B cell (primary cell): ENCODE data around the gene PRICKLE2. TPM values are rescaled to one million over a fixed set of nuclear protein-coding genes. Genes with fewer than 3 reads are reported as not detected.

Experiments used
- ATAC-seq: fragments of 200-7000 bp; cut with Tn5 transposase; one replicate; pipeline ENCODE4 v1.10.0; 2021; ENCODE audit warnings: low read depth, mild to moderate bottlenecking, moderate number of reproducible peaks, moderate library complexity
- CTCF ChIA-PET: fragments of 350-600 bp; sonication (Branson Sonifier 250); formaldehyde crosslinking; loops from one replicate; lab custom pipeline; 2021; ENCODE audit warnings: antibody characterized with exemption, inconsistent platforms; lab: Charles Lee
- POLR2A ChIA-PET: fragments of 350-600 bp; sonication (Branson Sonifier 250); formaldehyde crosslinking; loops from one replicate; lab custom pipeline; 2021; ENCODE audit warnings: antibody characterized with exemption; lab: Charles Lee
- DNase-seq: peaks from one replicate; pipeline ENCODE4 v3.0.0; 2013
- H2AFZ ChIP-seq: 2 replicates; pipeline ENCODE4 v1.6.1; 2012; ENCODE audit warnings: mild to moderate bottlenecking, low read depth, low read length; ENCODE audit not compliant: insufficient read depth, poor library complexity, severe bottlenecking
- H3K27ac ChIP-seq, 2 donors: 1 replicate in 1 of 2; 2 replicates in 1 of 2; pipeline ENCODE4 v1.5.1; 2012 to 2013; ENCODE audit warnings: low read length in 2 of 2, mild to moderate bottlenecking in 2 of 2, moderate library complexity in 1 of 2
- H3K27me3 ChIP-seq, 4 experiments: fragments of 200-600 bp in 1 of 4; sonication (generic) in 1 of 4; replicated peaks in 1 of 4; 1 replicate in 2 of 4; 2 replicates in 2 of 4; pipeline versions ENCODE4 v1.6.1 to v1.7.0; 2013 to 2016; ENCODE audit warnings: low read length in 3 of 4, mild to moderate bottlenecking in 2 of 4, mixed read lengths in 1 of 4, moderate library complexity in 1 of 4; ENCODE audit not compliant: insufficient read depth in 4 of 4, control insufficient read depth in 3 of 4; ENCODE audit errors: control extremely low read depth in 1 of 4
- H3K36me3 ChIP-seq, 2 experiments: replicated peaks in 1 of 2; 1 replicate in 1 of 2; 2 replicates in 1 of 2; pipeline versions ENCODE4 v1.6.1 to v1.7.1; 2013; ENCODE audit warnings: low read length in 1 of 2; ENCODE audit not compliant: insufficient read depth in 2 of 2, control insufficient read depth in 1 of 2; ENCODE audit errors: control extremely low read depth in 1 of 2, extremely low read depth in 1 of 2
- H3K4me1 ChIP-seq, 2 donors: fragments of 200-600 bp in 1 of 2; sonication (generic) in 1 of 2; 1 replicate in 1 of 2; 2 replicates in 1 of 2; pipeline versions ENCODE4 v1.5.1 to v1.6.1; 2013 to 2017; ENCODE audit warnings: low read length in 2 of 2; ENCODE audit not compliant: control insufficient read depth in 2 of 2, insufficient read depth in 2 of 2
- H3K4me2 ChIP-seq: replicated peaks from 2 replicates; pipeline ENCODE3; 2012; ENCODE audit warnings: mild to moderate bottlenecking, low read depth, low read length; ENCODE audit not compliant: poor library complexity, severe bottlenecking
- H3K4me3 ChIP-seq, 5 experiments: fragments of 200-600 bp in 1 of 5; sonication (generic) in 1 of 5; 1 replicate in 3 of 5; 2 replicates in 2 of 5; pipeline versions ENCODE4 v1.5.1 to v1.7.0; 2011 to 2016; ENCODE audit warnings: low read length in 4 of 5, mild to moderate bottlenecking in 4 of 5, low read depth in 2 of 5, control low read depth in 1 of 5, moderate library complexity in 1 of 5; ENCODE audit not compliant: insufficient read depth in 1 of 5; ENCODE audit errors: control extremely low read depth in 1 of 5, extremely low read depth in 1 of 5
- H3K79me2 ChIP-seq: fragments of 200-600 bp; sonication (generic); one replicate; pipeline ENCODE4 v1.6.0; 2016; ENCODE audit warnings: low read length; ENCODE audit not compliant: control insufficient read depth, insufficient read depth
- H3K9ac ChIP-seq: fragments of 200-600 bp; sonication (generic); 2 replicates; pipeline ENCODE4 v1.6.1; 2017; ENCODE audit warnings: mild to moderate bottlenecking, low read length, moderate library complexity
- H3K9me3 ChIP-seq, 3 donors: one replicate each; pipeline versions ENCODE4 v1.6.1 to v1.7.1; 2013; ENCODE audit warnings: low read length in 2 of 3; ENCODE audit not compliant: control insufficient read depth in 2 of 3, insufficient read depth in 1 of 3; ENCODE audit errors: control extremely low read depth in 1 of 3
- H4K20me1 ChIP-seq: 2 replicates; pipeline ENCODE4 v1.6.0; 2012; ENCODE audit warnings: mild to moderate bottlenecking, low read length; ENCODE audit not compliant: insufficient read depth, control insufficient read depth, poor library complexity, severe bottlenecking
- H3K27ac Mint-ChIP-seq: one replicate; pipeline ENCODE4 v1.8.0; 2021; ENCODE audit warnings: mixed read lengths
- H3K27me3 Mint-ChIP-seq: one replicate; pipeline ENCODE4 v1.8.0; 2021; ENCODE audit warnings: mixed read lengths
- H3K4me1 Mint-ChIP-seq: one replicate; pipeline ENCODE4 v1.8.0; 2021; ENCODE audit warnings: mixed read lengths
- H3K4me3 Mint-ChIP-seq: one replicate; pipeline ENCODE4 v1.8.0; 2021; ENCODE audit warnings: mixed read lengths
- H3K9me3 Mint-ChIP-seq: one replicate; pipeline ENCODE4 v1.8.0; 2022; ENCODE audit warnings: mixed read lengths; ENCODE audit not compliant: insufficient read depth
- CTCF ChIP-seq: fragments of 200-600 bp; IDR thresholded peaks from one replicate; pipeline ENCODE4 v1.8.0; 2022; ENCODE audit warnings: antibody characterized with exemption, mild to moderate bottlenecking
- EZH2 ChIP-seq: IDR thresholded peaks from 2 replicates; pipeline ENCODE4 v1.6.1; 2012; ENCODE audit warnings: borderline replicate concordance, low read depth, mild to moderate bottlenecking, moderate library complexity, low read length; ENCODE audit not compliant: insufficient read depth, poor library complexity, severe bottlenecking
- WGBS: methylation state at CpG from one replicate; pipeline ENCODE4 v1.1.5; 2013; ENCODE audit warnings: missing lambda C conversion rate; ENCODE audit not compliant: insufficient coverage; 5-methylcytosine and 5-hydroxymethylcytosine counted together
- intact Hi-C: fragments of 100-400 bp; cut with micrococcal nuclease; formaldehyde crosslinking; loops from one replicate; pipeline ENCODE4 v1.10.0; 2022
- polyA plus RNA-seq: library from polyadenylated mRNA; depleted of rRNA; stranded (reverse); fragments of >200 nt; gene quantifications from 2 replicates; pipeline ENCODE4 v1.2.3, GENCODE V29; 2012
- total RNA-seq, 2 donors: library from RNA; stranded (reverse); fragments of 120-200 nt in 1 of 2; gene quantifications; 1 replicate in 1 of 2; 2 replicates in 1 of 2; pipeline versions ENCODE4 v1.2.3 to v1.2.4, GENCODE V29; 2013 to 2022

The PRICKLE2 gene
- total and polyA plus RNA-seq, 2 donors (not counting 1 experiment from before 2014, with no cell fraction given): 0.30 to 1.4 TPM

DNA sequence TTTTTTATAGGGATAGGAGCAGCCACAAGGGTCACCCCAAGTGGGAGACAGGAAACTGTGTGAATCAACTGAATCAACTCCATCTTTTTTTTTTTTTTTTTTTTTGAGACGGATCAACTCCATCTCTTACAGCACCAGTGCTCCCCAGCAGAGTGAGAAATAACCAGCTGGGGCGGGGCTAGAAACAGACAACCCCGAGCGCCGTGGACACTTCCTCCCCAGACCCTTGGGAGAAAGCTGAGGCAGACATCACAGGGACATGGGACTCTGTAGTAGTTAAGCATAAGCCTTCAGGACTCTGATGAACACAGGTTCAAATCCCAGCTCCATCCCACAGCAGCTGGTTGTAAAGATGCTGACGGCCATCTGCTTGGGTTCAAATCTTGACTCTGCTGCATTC is 75.4 kb downstream of the PRICKLE2 start:
- 100% methylated on average over 1 of the region's 6 CpGs for WGBS
- ATAC-seq: no peak

More for the DNA sequence above, 75.4 kb downstream of the PRICKLE2 start:
- Mint-ChIP-seq H3K27me3 (no peaks in the 10 kb centered on the region), H3K4me1 (no peaks in the 10 kb centered on the region), H3K4me3 (no peak overlapping the region), H3K27ac (no peak overlapping the region), H3K9me3 (no peaks in the 10 kb centered on the region)
- DNase-seq: no peak
- Histone ChIP-seq H3K36me3 (no peaks in the 10 kb centered on the region), H3K4me1 (no peaks in the 10 kb centered on the region), H3K9ac (no peak overlapping the region), H4K20me1 (no peaks in the 10 kb centered on the region), H3K27me3 (no peaks in the 10 kb centered on the region), H3K4me3 (no peak overlapping the region), H3K79me2 (no peaks in the 10 kb centered on the region), H2AFZ (no peak overlapping the region), H3K4me2 (no peak overlapping the region), H3K9me3 (no peaks in the 10 kb centered on the region), H3K27ac (no peak overlapping the region)
- POLR2A ChIA-PET: no interaction called here
- CTCF ChIA-PET: no interaction called here
- no peak for TF ChIP-seq CTCF
- no peak for TF ChIP-seq EZH2
- intact Hi-C loops: no loop called here
